ENCODE results near the gene NT5DC4.

Gene NT5DC4

GRCh38 chr2:112784199-112785189, 63.7 kb downstream of the NT5DC4 start, which contains the start of gene IL1A:
IL1A (minus strand) TSS chr2:112784493; CDS start chr2:112783770, 723 bp downstream.
- DNase-seq (ENCODE audit: low read depth in 2 of 2), result no peak

- DNase-seq (ENCODE audit: low read depth in 2 of 2), result no peak
These were observed 66.5 kb downstream of the NT5DC4 start for GRCh38 chr2:112787294-112787693.

- DNase-seq (ENCODE audit: low read depth in 2 of 2), result no peak
These were observed 67.0 kb downstream of the NT5DC4 start for GRCh38 chr2:112787729-112788393.

DNA sequence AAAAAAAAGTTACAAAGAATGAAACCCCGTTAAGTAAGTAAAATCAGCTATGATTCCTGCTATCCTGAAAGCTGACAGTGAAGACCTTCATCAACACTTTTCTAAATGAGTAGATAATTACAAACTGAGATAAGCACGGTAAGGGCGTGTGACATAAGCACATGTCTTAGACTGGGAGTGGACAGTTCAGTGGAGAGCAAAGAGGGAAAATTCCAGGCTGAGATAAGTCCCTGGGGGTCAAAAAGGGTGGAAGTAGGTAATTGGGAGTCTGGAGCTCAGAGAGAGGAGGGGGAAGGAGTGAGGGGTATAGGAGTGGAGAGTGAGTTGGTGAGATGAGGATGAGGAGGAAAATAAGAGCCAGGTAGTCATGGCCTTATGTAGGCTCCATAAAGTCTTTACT, 67.8 kb downstream of the NT5DC4 start:
- DNase-seq (ENCODE audit: low read depth in 2 of 2), result no peak
